MCF 10A (cell line): Measurements from ENCODE around the gene DPF1. TPM values are rescaled to one million over a fixed set of nuclear protein-coding genes. Genes with fewer than 3 reads are reported as not detected.

Source experiments
- BruUV-seq: library from RNA; stranded (reverse); fragments of 400-500 nt; replicated peaks from 2 replicates; lab custom pipeline; 2021; lab: Mats Ljungman, UMichigan
- CTCF ChIA-PET: fragments of 300-600 bp; sonication (Branson Sonifier 250); formaldehyde crosslinking; extraction: SDS; loops from one replicate; lab custom pipeline; 2021; ENCODE audit warnings: antibody characterized with exemption, inconsistent platforms; lab: Yijun Ruan, JAX
- POLR2A ChIA-PET: fragments of 300-600, 350-650 bp; sonication (Branson Sonifier 250); formaldehyde crosslinking; extraction: SDS; loops from one replicate; lab custom pipeline; 2020; ENCODE audit warnings: antibody characterized with exemption, inconsistent platforms; lab: Yijun Ruan, JAX
- DNase-seq: peaks from one replicate; pipeline ENCODE4 v3.0.0-alpha.2; 2018; ENCODE audit not compliant: unreplicated experiment
- H3K27ac Mint-ChIP-seq: one replicate; pipeline ENCODE4 v1.8.0; 2022; ENCODE audit warnings: mild to moderate bottlenecking, low read depth, mixed read lengths; ENCODE audit not compliant: unreplicated experiment
- H3K27me3 Mint-ChIP-seq: one replicate; pipeline ENCODE4 v1.8.0; 2022; ENCODE audit warnings: mixed read lengths; ENCODE audit not compliant: insufficient read depth, unreplicated experiment
- H3K36me3 Mint-ChIP-seq: one replicate; pipeline ENCODE4 v1.8.0; 2022; ENCODE audit warnings: mild to moderate bottlenecking, moderate library complexity, mixed read lengths; ENCODE audit not compliant: insufficient read depth, unreplicated experiment
- H3K4me1 Mint-ChIP-seq: one replicate; pipeline ENCODE4 v1.8.0; 2022; ENCODE audit warnings: mixed read lengths; ENCODE audit not compliant: insufficient read depth, unreplicated experiment
- H3K4me3 Mint-ChIP-seq: one replicate; pipeline ENCODE4 v1.8.0; 2022; ENCODE audit warnings: mild to moderate bottlenecking, moderate library complexity, mixed read lengths; ENCODE audit not compliant: unreplicated experiment
- H3K9me3 Mint-ChIP-seq: one replicate; pipeline ENCODE4 v1.8.0; 2022; ENCODE audit warnings: mixed read lengths; ENCODE audit not compliant: unreplicated experiment
- intact Hi-C: fragments of 100-400 bp; cut with micrococcal nuclease; formaldehyde crosslinking; loops from 2 replicates; pipeline ENCODE4 v1.14.1; 2022
- total RNA-seq: library from RNA; stranded (reverse); gene quantifications from 2 replicates; pipeline ENCODE4 v1.2.3, GENCODE V29; 2022
- TF ChIP-seq, protein P1 (sequence below): fragments of 200-600 bp; IDR thresholded peaks from one replicate; pipeline ENCODE4 v1.8.0; 2022; ENCODE audit warnings: antibody characterized with exemption, mild to moderate bottlenecking; ENCODE audit not compliant: unreplicated experiment

Gene DPF1
- total RNA-seq, 1 experiment from 2014 or later = 1.2 TPM

DNA sequence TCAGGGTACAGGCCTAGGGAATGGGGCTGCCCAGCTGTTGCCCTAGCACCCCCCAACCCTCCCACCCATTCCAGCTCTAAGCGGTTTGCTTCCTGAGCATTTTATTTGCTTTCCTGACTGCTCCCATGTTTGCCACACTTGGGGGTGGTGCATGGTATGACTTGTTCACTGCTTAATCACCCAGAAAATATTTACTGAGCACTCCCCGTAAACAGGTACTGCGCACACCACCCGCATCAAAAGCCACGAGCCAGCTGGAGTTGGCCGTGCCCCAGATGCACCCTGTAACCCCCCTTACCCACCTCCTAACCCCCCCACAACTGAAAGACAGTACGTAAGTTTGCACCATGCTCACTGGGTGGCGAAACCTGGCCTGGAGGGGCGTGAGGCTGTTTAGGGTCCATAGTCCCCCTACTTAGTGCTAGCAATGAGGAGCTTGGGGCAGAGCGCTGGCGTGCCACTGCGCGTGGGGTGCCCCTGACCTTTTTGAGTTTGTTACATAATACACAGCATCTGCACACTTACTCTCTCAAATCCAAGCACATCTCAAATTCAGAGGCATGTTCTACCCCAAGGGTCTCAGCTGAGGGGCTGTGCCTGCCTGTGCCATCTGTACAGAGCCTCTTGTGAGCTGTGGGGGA is 29.8 kb downstream of the DPF1 start:
- Mint-ChIP-seq H3K4me3 (no peak overlapping the region), H3K9me3 (no peaks in the 10 kb centered on the region), H3K4me1 (peaks cover under 1% of the 10 kb centered on the region), H3K36me3 (peaks cover 44% of the 10 kb centered on the region), H3K27ac (no peak overlapping the region), H3K27me3 (no peaks in the 10 kb centered on the region)
- ChIA-PET CTCF (interaction anchor here (0.5 kb wide), 1 partner anchor 1107 kb away, joined by 3 read pairs; no protein-coding TSS in a partner anchor), POLR2A (interaction anchor here (0.9 kb wide), 1 partner anchor 11 kb away, joined by 4 read pairs; no protein-coding TSS in a partner anchor)
- no peak for DNase-seq
- TF ChIP-seq, protein P1, sequence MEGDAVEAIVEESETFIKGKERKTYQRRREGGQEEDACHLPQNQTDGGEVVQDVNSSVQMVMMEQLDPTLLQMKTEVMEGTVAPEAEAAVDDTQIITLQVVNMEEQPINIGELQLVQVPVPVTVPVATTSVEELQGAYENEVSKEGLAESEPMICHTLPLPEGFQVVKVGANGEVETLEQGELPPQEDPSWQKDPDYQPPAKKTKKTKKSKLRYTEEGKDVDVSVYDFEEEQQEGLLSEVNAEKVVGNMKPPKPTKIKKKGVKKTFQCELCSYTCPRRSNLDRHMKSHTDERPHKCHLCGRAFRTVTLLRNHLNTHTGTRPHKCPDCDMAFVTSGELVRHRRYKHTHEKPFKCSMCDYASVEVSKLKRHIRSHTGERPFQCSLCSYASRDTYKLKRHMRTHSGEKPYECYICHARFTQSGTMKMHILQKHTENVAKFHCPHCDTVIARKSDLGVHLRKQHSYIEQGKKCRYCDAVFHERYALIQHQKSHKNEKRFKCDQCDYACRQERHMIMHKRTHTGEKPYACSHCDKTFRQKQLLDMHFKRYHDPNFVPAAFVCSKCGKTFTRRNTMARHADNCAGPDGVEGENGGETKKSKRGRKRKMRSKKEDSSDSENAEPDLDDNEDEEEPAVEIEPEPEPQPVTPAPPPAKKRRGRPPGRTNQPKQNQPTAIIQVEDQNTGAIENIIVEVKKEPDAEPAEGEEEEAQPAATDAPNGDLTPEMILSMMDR = no peak
- no TSS peak for BruUV-seq
- intact Hi-C loops = no loop called here

DNA sequence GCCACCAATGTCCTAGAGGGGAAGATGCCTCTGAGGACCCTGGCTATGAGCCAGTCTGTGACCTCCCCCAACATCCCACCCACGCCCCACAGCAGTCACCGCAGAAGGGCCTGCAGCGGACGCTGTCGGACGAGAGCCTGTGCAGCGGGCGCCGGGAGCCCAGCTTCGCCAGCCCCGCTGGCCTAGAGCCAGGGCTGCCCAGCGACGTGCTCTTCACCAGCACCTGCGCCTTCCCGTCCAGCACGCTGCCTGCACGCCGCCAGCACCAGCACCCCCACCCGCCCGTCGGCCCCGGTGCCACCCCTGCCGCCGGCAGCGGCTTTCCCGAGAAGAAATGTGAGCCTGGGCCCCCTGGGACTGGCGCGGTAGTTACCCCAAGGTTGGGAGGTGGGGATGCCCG is 30.6 kb downstream of the DPF1 start:
- Mint-ChIP-seq H3K4me1 (peaks cover 5% of the 10 kb centered on the region), H3K27me3 (no peaks in the 10 kb centered on the region), H3K36me3 (peaks cover 46% of the 10 kb centered on the region), H3K4me3 (no peak overlapping the region), H3K9me3 (no peaks in the 10 kb centered on the region), H3K27ac (no peak overlapping the region)
- intact Hi-C loops = no loop called here
- no peak for DNase-seq
- BruUV-seq = no TSS peak
- ChIA-PET POLR2A (no interaction called here), CTCF (interaction anchor here (1.0 kb wide), 1 partner anchor 59 kb away, joined by 4 read pairs; no protein-coding TSS in a partner anchor)
- TF ChIP-seq, protein P1 = no peak

DNA sequence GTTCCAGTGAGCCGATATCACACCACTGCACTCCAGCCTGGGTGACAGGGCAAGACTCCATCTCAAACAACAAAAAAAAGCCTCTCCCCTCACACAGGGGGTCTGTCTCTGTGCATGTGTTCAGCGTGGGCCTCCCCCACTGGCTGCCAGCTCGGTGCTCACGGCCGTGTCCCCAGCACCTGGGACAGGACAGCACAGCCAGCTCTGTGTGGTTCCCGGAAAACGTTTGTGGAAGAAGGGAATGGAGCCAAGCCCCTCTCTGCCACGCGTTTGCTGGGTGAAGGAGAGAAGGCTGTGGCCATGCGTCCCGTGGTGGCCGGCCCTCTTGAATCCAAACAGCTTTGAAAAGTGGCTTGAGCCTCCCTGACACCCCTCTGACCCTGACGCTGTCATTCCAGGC is 32.3 kb downstream of the DPF1 start:
- intact Hi-C loops = no loop called here

GRCh38 chr19:38190793-38191192 is 33.2 kb downstream of the DPF1 start:
- POLR2A ChIA-PET = no interaction called here
- CTCF ChIA-PET = interaction anchor here (0.7 to 1.1 kb wide), 2 partner anchors 26 to 65 kb away, joined by 3 to 4 read pairs; no protein-coding TSS in a partner anchor
- H3K4me3 Mint-ChIP-seq = no peak overlapping the region

More for the DNA sequence above, 32.3 kb downstream of the DPF1 start:
- Mint-ChIP-seq H3K27me3 (no peaks in the 10 kb centered on the region), H3K36me3 (peaks cover 53% of the 10 kb centered on the region), H3K4me3 (no peak overlapping the region), H3K9me3 (no peaks in the 10 kb centered on the region), H3K27ac (no peak overlapping the region), H3K4me1 (peaks cover 5% of the 10 kb centered on the region)
- ChIA-PET CTCF (interaction anchor here (1.1 kb wide), 1 partner anchor 27 kb away, joined by 4 read pairs; no protein-coding TSS in a partner anchor), POLR2A (no interaction called here)
- TF ChIP-seq, protein P1 = no peak
- no peak for DNase-seq
- no TSS peak for BruUV-seq

More at GRCh38 chr19:38190793-38191192, 33.2 kb downstream of the DPF1 start:
- Mint-ChIP-seq H3K36me3 (peaks cover 58% of the 10 kb centered on the region), H3K27me3 (no peaks in the 10 kb centered on the region), H3K4me1 (peaks cover 5% of the 10 kb centered on the region), H3K9me3 (no peaks in the 10 kb centered on the region), H3K27ac (no peak overlapping the region)
- DNase-seq = no peak
- no TSS peak for BruUV-seq
- TF ChIP-seq, protein P1 = no peak
- intact Hi-C loops = no loop called here
